ENCODE results near the gene ZNHIT2.

The ZNHIT2 gene

GRCh38 chr11:65134240-65134951, 16.9 kb upstream of the ZNHIT2 start, which contains the start of gene SYVN1:
Gene SYVN1, minus strand, starts transcription at chr11:65134519. Its CDS starts 918 bp downstream, at chr11:65133601.
- peak within 1 kb of the TSS; percentile 85 to 99 for H3K9ac ChIP-seq (ENCODE audit: low read depth in 1 of 2, low read length in 2 of 2)
- peaks cover 31 to 46% of the 10 kb centered on the region in 2 donors for H3K4me1 ChIP-seq (ENCODE audit: control insufficient read depth in 1 of 2, insufficient read depth in 2 of 2, low read length in 2 of 2)
- H3K27me3 ChIP-seq (ENCODE audit: control insufficient read depth in 1 of 2, insufficient read depth in 2 of 2, low read length in 2 of 2): no peaks in the 10 kb centered on the region
- no peaks in the 10 kb centered on the region for H3K9me3 ChIP-seq (ENCODE audit: control insufficient read depth in 1 of 2, low read length in 2 of 2)
- H3K36me3 ChIP-seq (ENCODE audit: control insufficient read depth in 1 of 2, insufficient read depth in 2 of 2, low read length in 2 of 2): peaks cover 28 to 36% of the 10 kb centered on the region in 2 donors
- H3K4me3 ChIP-seq (ENCODE audit: low read depth in 1 of 2, low read length in 2 of 2): peak within 1 kb of the TSS; percentile 78 to 94
- peak within 1 kb of the TSS; percentile 97 for H3K27ac ChIP-seq (ENCODE audit: low read depth, low read length)

- peaks cover 33 to 43% of the 10 kb centered on the region in 2 donors for H3K36me3 ChIP-seq (ENCODE audit: control insufficient read depth in 1 of 2, insufficient read depth in 2 of 2, low read length in 2 of 2)
- peaks cover 31 to 46% of the 10 kb centered on the region in 2 donors for H3K4me1 ChIP-seq (ENCODE audit: control insufficient read depth in 1 of 2, insufficient read depth in 2 of 2, low read length in 2 of 2)
- H3K27me3 ChIP-seq (ENCODE audit: control insufficient read depth in 1 of 2, insufficient read depth in 2 of 2, low read length in 2 of 2): no peaks in the 10 kb centered on the region
- peak overlapping the region; percentile 97 for H3K27ac ChIP-seq (ENCODE audit: low read depth, low read length)
- no peaks in the 10 kb centered on the region for H3K9me3 ChIP-seq (ENCODE audit: control insufficient read depth in 1 of 2, low read length in 2 of 2)
- peak overlapping the region; percentile 78 to 94 for H3K4me3 ChIP-seq (ENCODE audit: low read depth in 1 of 2, low read length in 2 of 2)
- H3K9ac ChIP-seq (ENCODE audit: low read depth in 1 of 2, low read length in 2 of 2): peak overlapping the region; percentile 85 to 99
These were observed 16.2 kb upstream of the ZNHIT2 start for GRCh38 chr11:65133724-65134123.

DNA sequence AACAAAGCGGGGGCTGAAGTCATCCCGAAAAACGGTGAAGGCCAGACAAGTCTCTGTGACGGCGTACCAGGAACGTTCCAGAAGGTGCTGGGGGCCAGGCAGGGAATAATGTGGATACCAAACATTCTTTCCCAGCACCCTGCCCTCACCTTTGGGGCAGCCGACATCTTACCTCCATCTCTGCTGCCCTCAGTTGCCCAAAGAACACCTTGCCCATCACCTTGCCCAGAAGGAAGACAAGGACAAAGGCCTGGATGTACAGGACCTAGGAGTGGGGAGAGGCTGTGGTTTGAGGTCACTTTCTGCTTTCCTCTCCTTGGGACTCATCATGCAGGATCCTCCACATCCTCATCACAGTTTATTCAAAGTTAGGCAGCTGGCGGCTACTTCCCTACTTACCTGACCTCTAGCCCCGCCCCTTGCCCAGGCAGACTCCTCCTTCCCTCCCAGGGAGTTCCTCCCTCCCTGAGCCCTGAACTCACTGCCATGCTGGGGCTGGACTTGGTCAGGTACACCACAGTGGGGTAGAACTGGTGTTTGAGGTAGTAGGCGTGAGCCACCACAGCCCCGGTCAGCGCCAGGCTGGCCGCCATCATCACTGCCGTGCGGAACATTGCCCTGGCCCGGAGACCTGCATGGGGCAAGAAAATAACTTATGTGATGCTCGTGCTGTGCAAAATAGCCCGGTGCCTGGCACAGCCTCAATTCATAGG, 15.6 kb upstream of the ZNHIT2 start:
- H3K9me3 ChIP-seq (ENCODE audit: control insufficient read depth in 1 of 2, low read length in 2 of 2): no peaks in the 10 kb centered on the region
- H3K4me1 ChIP-seq (ENCODE audit: control insufficient read depth in 1 of 2, insufficient read depth in 2 of 2, low read length in 2 of 2): peaks cover 31 to 46% of the 10 kb centered on the region in 2 donors
- peaks cover 39 to 49% of the 10 kb centered on the region in 2 donors for H3K36me3 ChIP-seq (ENCODE audit: control insufficient read depth in 1 of 2, insufficient read depth in 2 of 2, low read length in 2 of 2)
- H3K27ac ChIP-seq (ENCODE audit: low read depth, low read length): peak overlapping the region; percentile 97
- H3K27me3 ChIP-seq (ENCODE audit: control insufficient read depth in 1 of 2, insufficient read depth in 2 of 2, low read length in 2 of 2): no peaks in the 10 kb centered on the region
- H3K9ac ChIP-seq (ENCODE audit: low read depth in 1 of 2, low read length in 2 of 2): peak overlapping the region; percentile 85 to 99
- H3K4me3 ChIP-seq (ENCODE audit: low read depth in 1 of 2, low read length in 2 of 2): peak overlapping the region; percentile 78 to 94

DNA sequence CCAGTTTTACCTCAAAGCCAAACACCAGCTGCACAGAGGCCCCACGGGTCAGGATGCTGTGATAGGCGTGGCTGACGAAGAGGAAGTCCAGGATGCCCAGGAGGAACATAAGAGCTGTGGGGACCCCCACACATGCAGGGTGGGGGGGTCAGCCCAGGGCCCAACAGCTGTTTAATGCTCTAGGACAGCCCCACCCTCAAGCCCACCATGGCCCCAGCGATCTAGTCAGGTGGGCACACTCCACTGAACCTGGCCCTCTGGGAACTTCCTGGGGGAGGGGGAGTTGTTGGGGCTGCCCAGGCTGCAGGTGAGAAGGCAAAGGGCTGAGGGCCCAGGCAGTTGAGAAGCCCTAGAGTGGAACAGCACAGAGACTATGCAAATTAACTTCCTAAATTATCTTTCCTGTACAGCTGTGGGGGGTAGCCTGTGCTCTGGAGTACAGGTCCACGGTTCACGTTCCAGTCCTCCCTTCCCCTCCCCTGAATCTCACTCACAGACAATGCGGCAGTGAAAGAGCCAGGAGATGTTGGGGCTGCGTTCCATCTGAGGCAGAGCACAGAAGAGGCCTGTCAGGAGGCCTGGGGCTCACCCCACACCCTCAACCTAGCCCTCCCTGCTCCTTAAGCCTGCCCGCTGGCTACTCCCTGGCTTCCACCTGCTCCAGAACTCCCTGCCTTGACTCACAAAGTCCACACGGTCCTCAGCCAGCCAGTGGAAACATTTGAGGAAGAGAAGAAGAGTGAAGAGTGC, 14.9 kb upstream of the ZNHIT2 start:
- H3K4me1 ChIP-seq (ENCODE audit: control insufficient read depth in 1 of 2, insufficient read depth in 2 of 2, low read length in 2 of 2): peaks cover 31 to 46% of the 10 kb centered on the region in 2 donors
- H3K9ac ChIP-seq (ENCODE audit: low read depth in 1 of 2, low read length in 2 of 2): peak overlapping the region; percentile 85 to 99
- peak overlapping the region; percentile 78 to 94 for H3K4me3 ChIP-seq (ENCODE audit: low read depth in 1 of 2, low read length in 2 of 2)
- no peaks in the 10 kb centered on the region for H3K9me3 ChIP-seq (ENCODE audit: control insufficient read depth in 1 of 2, low read length in 2 of 2)
- H3K36me3 ChIP-seq (ENCODE audit: control insufficient read depth in 1 of 2, insufficient read depth in 2 of 2, low read length in 2 of 2): peaks cover 45 to 55% of the 10 kb centered on the region in 2 donors
- no peaks in the 10 kb centered on the region for H3K27me3 ChIP-seq (ENCODE audit: control insufficient read depth in 1 of 2, insufficient read depth in 2 of 2, low read length in 2 of 2)
- peak overlapping the region; percentile 46 for H3K27ac ChIP-seq (ENCODE audit: low read depth, low read length)

DNA sequence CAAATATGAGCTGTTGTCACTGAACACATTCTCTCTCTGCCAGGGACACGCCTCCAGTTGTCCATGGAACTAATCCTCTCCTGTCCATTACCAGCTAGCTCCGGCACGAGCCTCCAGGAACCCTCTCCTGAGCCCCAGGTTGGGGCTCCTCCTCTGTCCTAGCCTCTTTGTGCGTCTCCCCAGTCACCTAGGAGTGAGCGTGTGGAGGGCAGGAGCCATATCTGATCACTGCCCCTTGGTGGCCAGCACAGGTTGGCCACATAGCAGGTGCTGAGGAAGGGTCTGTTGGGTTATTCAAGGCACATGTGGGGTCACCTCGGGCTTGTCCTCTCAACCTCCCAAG, 14.4 kb upstream of the ZNHIT2 start:
- Histone ChIP-seq H3K4me3 (ENCODE audit: low read depth in 1 of 2, low read length in 2 of 2) (no peak overlapping the region), H3K27ac (ENCODE audit: low read depth, low read length) (no peak overlapping the region), H3K36me3 (ENCODE audit: control insufficient read depth in 1 of 2, insufficient read depth in 2 of 2, low read length in 2 of 2) (peaks cover 47 to 61% of the 10 kb centered on the region in 2 donors), H3K9me3 (ENCODE audit: control insufficient read depth in 1 of 2, low read length in 2 of 2) (no peaks in the 10 kb centered on the region), H3K4me1 (ENCODE audit: control insufficient read depth in 1 of 2, insufficient read depth in 2 of 2, low read length in 2 of 2) (peaks cover 33 to 46% of the 10 kb centered on the region in 2 donors), H3K9ac (ENCODE audit: low read depth in 1 of 2, low read length in 2 of 2) (no peak overlapping the region), H3K27me3 (ENCODE audit: control insufficient read depth in 1 of 2, insufficient read depth in 2 of 2, low read length in 2 of 2) (no peaks in the 10 kb centered on the region)

- no peak overlapping the region for H3K4me3 ChIP-seq (ENCODE audit: low read depth in 1 of 2, low read length in 2 of 2)
- peaks cover 51 to 65% of the 10 kb centered on the region in 2 donors for H3K36me3 ChIP-seq (ENCODE audit: control insufficient read depth in 1 of 2, insufficient read depth in 2 of 2, low read length in 2 of 2)
- H3K9ac ChIP-seq (ENCODE audit: low read depth in 1 of 2, low read length in 2 of 2): no peak overlapping the region
- no peaks in the 10 kb centered on the region for H3K27me3 ChIP-seq (ENCODE audit: control insufficient read depth in 1 of 2, insufficient read depth in 2 of 2, low read length in 2 of 2)
- no peaks in the 10 kb centered on the region for H3K9me3 ChIP-seq (ENCODE audit: control insufficient read depth in 1 of 2, low read length in 2 of 2)
- H3K27ac ChIP-seq (ENCODE audit: low read depth, low read length): no peak overlapping the region
- peaks cover 31 to 41% of the 10 kb centered on the region in 2 donors for H3K4me1 ChIP-seq (ENCODE audit: control insufficient read depth in 1 of 2, insufficient read depth in 2 of 2, low read length in 2 of 2)
These were observed 13.9 kb upstream of the ZNHIT2 start for GRCh38 chr11:65131417-65131776.

- Histone ChIP-seq H3K9ac (ENCODE audit: low read depth in 1 of 2, low read length in 2 of 2) (no peak overlapping the region), H3K36me3 (ENCODE audit: control insufficient read depth in 1 of 2, insufficient read depth in 2 of 2, low read length in 2 of 2) (peaks cover 52 to 71% of the 10 kb centered on the region in 2 donors), H3K4me1 (ENCODE audit: control insufficient read depth in 1 of 2, insufficient read depth in 2 of 2, low read length in 2 of 2) (peaks cover 26 to 37% of the 10 kb centered on the region in 2 donors), H3K4me3 (ENCODE audit: low read depth in 1 of 2, low read length in 2 of 2) (no peak overlapping the region), H3K27ac (ENCODE audit: low read depth, low read length) (no peak overlapping the region), H3K27me3 (ENCODE audit: control insufficient read depth in 1 of 2, insufficient read depth in 2 of 2, low read length in 2 of 2) (no peaks in the 10 kb centered on the region), H3K9me3 (ENCODE audit: control insufficient read depth in 1 of 2, low read length in 2 of 2) (no peaks in the 10 kb centered on the region)
These were observed 13.3 kb upstream of the ZNHIT2 start for GRCh38 chr11:65130631-65131416.

DNA sequence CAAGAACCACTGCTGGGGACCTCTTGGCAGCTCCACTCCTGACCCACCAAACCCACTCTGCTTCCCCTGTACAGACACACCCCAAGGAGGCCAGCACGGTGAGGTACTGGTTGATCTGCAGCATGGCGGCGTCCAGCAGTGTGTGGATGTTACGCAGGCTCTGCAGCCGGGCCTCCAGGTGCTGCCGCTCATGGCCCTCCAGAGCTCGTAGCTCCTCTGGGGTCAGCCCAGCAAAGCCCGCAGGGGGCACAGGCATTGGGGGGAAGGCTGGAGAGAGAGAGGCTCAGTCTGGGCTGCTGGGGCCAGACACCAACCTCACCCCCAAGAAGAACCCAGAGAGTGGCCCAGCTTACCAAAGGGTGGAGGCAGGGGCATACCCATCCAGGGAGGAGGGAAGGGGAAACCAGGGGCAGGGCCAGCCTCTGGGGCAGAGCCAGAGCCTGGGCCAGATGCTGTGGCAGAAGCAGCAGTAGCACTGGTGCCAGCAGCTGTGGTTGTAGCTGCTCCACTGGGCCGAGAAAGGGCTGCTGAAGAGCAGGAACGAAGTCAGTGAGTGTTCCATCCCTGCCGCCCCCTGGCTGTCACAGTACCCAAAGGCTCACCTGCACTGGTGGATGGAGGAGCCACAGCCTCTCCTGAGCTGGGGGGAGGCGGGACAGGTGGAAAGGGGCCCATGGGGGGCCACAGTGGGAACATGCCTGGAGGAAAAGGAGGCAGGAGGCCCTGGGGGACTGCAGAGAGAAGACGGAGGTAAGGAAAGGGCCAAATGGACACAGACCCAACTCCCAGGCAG, 12.3 kb upstream of the ZNHIT2 start:
- peaks cover 61 to 81% of the 10 kb centered on the region in 2 donors for H3K36me3 ChIP-seq (ENCODE audit: control insufficient read depth in 1 of 2, insufficient read depth in 2 of 2, low read length in 2 of 2)
- no peak overlapping the region for H3K4me3 ChIP-seq (ENCODE audit: low read depth in 1 of 2, low read length in 2 of 2)
- H3K4me1 ChIP-seq (ENCODE audit: control insufficient read depth in 1 of 2, insufficient read depth in 2 of 2, low read length in 2 of 2): peaks cover 21 to 30% of the 10 kb centered on the region in 2 donors

More for the DNA sequence above, 12.3 kb upstream of the ZNHIT2 start:
- Histone ChIP-seq H3K9ac (ENCODE audit: low read depth in 1 of 2, low read length in 2 of 2) (no peak overlapping the region), H3K9me3 (ENCODE audit: control insufficient read depth in 1 of 2, low read length in 2 of 2) (no peaks in the 10 kb centered on the region), H3K27ac (ENCODE audit: low read depth, low read length) (no peak overlapping the region), H3K27me3 (ENCODE audit: control insufficient read depth in 1 of 2, insufficient read depth in 2 of 2, low read length in 2 of 2) (no peaks in the 10 kb centered on the region)

Data from duodenal mucosa (tissue), 2 donors.